GM13977 (cell line): ENCODE data around the gene NBAS.

Experiments used
- DNase-seq: peaks from one replicate; pipeline ENCODE4 v3.0.0; 2012; ENCODE audit warnings: low spot score
- CTCF ChIP-seq: IDR thresholded peaks from 2 replicates; pipeline ENCODE4 v1.5.1; 2012; ENCODE audit warnings: mild to moderate bottlenecking, control low read depth; ENCODE audit not compliant: insufficient read depth; ENCODE audit errors: extremely low read depth, missing control alignments
- in situ Hi-C: fragments of 300-500 bp; cut with MboI; formaldehyde crosslinking; loops from one replicate; pipeline ENCODE4 v1.12.0; 2022; ENCODE audit warnings: low sequenced_read_pairs, low pct_unique_long_range_greater_than_20kb, mixed read lengths, inconsistent platforms; ENCODE audit not compliant: unreplicated experiment

Gene NBAS

DNA sequence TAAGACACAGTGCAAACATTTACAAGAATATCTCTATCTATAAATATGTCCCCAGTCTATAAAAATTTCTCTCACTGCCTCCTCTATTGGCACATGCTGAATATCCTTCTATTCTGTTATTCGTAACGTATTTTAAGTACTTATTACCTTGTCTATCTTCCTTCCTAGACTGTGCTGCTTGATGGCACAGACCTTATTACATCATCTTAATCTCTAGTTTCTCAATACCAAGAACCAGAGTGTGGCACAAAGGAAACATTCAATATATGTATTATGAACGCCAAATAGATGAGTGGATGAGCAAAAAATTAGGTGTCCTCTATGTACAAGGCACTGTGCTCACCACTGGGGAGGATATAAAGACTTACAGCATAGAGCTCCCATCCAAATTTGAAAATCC is 282.8 kb downstream of the NBAS start:
- DNase-seq, result no peak
- in situ Hi-C loops, result no loop called here
- no peak for TF ChIP-seq CTCF

- no peak for TF ChIP-seq CTCF
- in situ Hi-C loops, result no loop called here
- no peak for DNase-seq
Observed at GRCh38 chr2:15275346-15275745, 285.8 kb downstream of the NBAS start.

DNA sequence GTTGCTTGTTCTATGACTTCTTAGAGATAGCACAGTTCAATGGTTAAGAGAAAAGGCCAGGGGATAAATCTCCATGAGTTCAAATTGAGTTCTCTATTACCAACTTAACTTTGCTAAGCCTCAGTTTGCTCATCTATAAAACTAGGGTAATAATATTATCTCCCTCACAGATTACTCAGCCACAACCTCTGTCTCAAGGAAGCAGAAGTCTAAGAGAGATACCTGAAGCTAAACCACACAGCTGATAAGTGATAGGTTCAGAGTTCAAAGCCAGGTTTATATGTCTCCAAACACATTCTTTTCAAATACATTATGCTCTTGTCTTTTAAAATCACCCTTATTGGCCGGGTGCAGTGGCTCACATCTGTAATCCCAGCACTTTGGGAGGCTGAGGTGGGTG is 287.7 kb downstream of the NBAS start:
- TF ChIP-seq CTCF, result no peak
- no peak for DNase-seq
- in situ Hi-C loops, result no loop called here

DNA sequence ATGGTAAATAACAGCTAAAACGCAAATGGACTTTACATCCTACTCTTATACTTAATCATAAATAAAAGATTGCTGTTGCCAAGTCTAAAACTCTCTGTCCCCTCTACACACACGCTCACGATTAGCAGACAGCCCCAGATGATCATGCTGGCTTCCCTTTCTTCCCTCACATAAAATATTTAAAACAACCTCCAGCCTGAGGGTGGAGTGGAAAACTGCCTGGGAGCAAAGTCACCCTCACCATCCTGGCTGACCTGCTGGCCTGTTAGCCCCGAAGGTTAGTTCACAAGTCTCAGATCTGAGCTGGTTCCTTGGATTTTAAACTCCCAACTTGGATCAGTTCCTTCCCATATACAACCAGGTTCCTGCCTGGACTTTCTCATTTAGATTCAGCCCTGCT is 288.2 kb downstream of the NBAS start:
- no peak for DNase-seq
- TF ChIP-seq CTCF, result no peak
- in situ Hi-C loops, result no loop called here

- in situ Hi-C loops, result no loop called here
- TF ChIP-seq CTCF, result no peak
- DNase-seq, result no peak
Observed at GRCh38 chr2:15271941-15272542, 289.1 kb downstream of the NBAS start.

DNA sequence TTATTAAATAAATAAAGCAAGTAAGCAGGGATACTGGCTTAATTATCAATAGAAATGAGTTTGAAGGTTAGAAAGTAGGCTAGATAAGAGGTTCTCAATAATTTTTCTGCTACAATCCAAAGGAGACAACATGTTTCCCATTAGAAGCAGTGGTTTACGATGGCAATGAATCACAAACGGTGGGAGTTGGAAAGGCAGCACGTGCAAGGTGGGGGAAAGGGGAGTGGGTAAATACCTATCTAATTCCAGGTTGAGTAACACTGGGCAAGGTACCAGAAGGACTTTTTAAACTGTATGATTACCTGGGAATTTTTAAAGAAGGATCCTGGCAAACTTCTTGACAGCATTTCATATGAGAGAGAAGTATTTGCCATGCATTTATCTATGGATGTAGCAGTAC is 289.9 kb downstream of the NBAS start:
- no peak for TF ChIP-seq CTCF
- in situ Hi-C loops, result no loop called here
- no peak for DNase-seq

- in situ Hi-C loops, result no loop called here
- DNase-seq, result no peak
- TF ChIP-seq CTCF, result no peak
Observed at GRCh38 chr2:15269043-15269442, 292.1 kb downstream of the NBAS start.
